Gastrocnemius medialis (tissue), 4 donors: Measurements from ENCODE around the gene ARL6IP1.
"Not testable (repeated sequence)": the region's sequence is repeated elsewhere in the genome, so short reads cannot be mapped to it uniquely, and the experiment has no call there.

Experiments used
- POLR2A ChIP-seq, 2 donors: fragments of 450-650 bp; IDR thresholded peaks; one replicate each; pipeline ENCODE4 v1.6.1; 2017; ENCODE audit warnings: antibody characterized with exemption in 2 of 2, mild to moderate bottlenecking in 2 of 2, moderate library complexity in 2 of 2
- TF ChIP-seq, protein P1 (sequence below), 5 experiments: fragments of 450-650 bp in 3 of 5; fragments of 200-600 bp in 2 of 5; sonication (generic) in 2 of 5; IDR thresholded peaks in 4 of 5; conservative IDR thresholded peaks in 1 of 5; 1 replicate in 4 of 5; 2 replicates in 1 of 5; pipeline ENCODE4 v1.5.1; 2016 to 2019; ENCODE audit warnings: antibody characterized with exemption in 5 of 5, mild to moderate bottlenecking in 3 of 5, moderate library complexity in 3 of 5

DNA sequence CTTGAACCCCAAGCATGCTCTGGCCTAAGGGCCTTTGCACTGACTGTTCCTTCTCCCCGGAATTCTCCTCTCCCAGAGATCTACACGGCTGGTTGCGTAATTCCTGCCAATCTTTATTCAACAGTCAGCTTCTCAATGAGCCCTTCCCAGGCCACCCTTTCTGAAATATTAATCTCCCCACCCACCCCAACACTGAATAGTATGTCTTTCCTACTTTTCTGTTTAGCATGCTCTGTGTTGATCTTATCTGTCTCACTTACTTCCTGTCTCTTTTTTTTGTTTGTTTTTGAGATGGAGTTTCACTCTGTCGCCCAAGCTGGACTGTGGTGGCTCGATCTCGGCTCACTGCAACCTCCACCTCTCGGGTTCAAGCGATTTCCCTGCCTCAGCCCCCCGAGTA lies 44.7 kb downstream of the ARL6IP1 start:
- TF ChIP-seq, protein P1, sequence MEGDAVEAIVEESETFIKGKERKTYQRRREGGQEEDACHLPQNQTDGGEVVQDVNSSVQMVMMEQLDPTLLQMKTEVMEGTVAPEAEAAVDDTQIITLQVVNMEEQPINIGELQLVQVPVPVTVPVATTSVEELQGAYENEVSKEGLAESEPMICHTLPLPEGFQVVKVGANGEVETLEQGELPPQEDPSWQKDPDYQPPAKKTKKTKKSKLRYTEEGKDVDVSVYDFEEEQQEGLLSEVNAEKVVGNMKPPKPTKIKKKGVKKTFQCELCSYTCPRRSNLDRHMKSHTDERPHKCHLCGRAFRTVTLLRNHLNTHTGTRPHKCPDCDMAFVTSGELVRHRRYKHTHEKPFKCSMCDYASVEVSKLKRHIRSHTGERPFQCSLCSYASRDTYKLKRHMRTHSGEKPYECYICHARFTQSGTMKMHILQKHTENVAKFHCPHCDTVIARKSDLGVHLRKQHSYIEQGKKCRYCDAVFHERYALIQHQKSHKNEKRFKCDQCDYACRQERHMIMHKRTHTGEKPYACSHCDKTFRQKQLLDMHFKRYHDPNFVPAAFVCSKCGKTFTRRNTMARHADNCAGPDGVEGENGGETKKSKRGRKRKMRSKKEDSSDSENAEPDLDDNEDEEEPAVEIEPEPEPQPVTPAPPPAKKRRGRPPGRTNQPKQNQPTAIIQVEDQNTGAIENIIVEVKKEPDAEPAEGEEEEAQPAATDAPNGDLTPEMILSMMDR (IDR thresholded peaks at IDR 0.05 in 4 of 5, conservative IDR thresholded peaks at IDR 0.05 in 1 of 5): not testable (repeated sequence)
- TF ChIP-seq POLR2A (IDR thresholded peaks at IDR 0.05): not testable (repeated sequence)
